ENCODE results near the gene TRAF1.
A peak's percentile ranks its signal among the peaks of the same experiment; 100 is the strongest.

The TRAF1 gene

DNA sequence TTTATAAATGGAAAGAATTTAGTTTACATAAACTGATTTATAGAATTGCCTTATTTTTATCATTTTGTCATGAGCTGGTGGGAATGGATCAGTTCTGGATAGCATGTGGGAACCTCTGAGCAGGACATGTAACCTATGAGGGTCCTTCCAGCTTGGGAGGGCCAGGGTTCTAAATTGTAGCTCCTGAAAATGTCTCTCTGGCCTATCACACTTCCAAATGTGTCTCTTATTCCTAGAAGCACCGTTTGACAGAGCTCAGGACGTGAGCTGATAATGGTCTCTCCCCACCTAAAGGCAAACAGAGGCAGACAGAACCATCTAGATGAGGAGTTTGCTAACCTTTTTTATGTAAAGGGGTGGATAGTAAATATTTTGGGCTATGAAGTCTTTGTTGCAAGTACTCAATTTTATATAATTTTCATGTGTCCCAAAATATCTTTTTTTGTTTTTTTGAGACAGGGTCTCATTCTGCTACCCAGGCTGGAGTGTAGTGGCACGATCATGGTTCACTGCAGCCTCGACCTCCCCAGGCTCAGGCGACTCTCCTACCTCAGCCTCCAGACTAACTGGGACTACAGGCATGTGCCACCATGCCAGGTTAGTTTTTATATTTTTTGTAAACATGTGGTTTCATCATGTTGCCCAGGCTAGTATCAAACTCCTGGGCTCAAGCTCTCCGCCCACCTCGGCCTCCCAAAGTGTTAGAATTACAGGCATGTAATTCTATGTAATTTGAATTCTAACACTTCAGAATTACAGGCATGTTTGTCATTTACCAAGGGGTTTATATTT lies 4.0 kb downstream of the TRAF1 start:
- DNase-seq = no peak

DNA sequence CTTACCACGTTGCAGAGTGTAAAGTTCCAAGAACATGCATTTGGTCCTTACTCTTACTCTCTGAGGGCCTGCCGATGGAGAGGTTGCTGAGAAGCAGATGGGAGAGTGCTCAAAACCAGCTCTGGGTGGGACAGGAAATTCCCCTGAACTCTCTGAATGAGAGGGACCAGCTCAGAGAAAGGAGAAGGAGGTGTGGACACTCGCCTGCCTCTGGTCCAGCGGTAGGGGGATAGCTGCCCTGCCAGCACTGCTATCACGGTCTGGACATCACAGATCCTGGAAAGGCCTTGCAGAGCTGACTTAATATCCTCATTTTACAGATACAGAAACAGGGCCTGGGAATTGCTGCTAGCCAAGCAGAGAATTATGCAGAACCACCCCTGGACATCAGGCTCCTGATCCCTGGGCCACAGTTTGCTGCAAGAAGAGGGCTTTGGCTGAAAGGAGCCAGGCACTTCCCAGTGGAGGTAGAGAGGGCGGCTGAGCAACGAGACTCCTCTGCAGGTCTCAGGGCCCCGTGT lies 4.9 kb downstream of the TRAF1 start:
- DNase-seq = no peak

DNA sequence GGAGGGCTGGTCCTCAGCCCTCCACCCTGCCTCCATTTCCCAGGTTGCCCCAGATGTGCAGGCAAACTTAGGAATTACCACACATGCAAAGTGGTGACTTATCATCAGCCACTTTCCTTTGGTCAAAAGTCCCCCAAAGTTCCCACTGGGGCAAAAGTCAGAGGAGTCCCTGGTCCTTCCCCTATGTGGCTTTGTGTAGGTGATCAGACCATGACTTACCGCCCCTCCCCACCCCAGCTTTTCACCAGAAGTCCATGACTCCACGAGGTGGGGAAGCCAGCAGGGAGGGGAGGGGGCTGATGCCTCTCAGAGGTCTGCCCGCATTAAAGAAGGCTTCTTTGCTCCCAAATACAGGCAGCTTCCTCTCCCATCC lies 5.8 kb downstream of the TRAF1 start:
- no peak for DNase-seq

DNA sequence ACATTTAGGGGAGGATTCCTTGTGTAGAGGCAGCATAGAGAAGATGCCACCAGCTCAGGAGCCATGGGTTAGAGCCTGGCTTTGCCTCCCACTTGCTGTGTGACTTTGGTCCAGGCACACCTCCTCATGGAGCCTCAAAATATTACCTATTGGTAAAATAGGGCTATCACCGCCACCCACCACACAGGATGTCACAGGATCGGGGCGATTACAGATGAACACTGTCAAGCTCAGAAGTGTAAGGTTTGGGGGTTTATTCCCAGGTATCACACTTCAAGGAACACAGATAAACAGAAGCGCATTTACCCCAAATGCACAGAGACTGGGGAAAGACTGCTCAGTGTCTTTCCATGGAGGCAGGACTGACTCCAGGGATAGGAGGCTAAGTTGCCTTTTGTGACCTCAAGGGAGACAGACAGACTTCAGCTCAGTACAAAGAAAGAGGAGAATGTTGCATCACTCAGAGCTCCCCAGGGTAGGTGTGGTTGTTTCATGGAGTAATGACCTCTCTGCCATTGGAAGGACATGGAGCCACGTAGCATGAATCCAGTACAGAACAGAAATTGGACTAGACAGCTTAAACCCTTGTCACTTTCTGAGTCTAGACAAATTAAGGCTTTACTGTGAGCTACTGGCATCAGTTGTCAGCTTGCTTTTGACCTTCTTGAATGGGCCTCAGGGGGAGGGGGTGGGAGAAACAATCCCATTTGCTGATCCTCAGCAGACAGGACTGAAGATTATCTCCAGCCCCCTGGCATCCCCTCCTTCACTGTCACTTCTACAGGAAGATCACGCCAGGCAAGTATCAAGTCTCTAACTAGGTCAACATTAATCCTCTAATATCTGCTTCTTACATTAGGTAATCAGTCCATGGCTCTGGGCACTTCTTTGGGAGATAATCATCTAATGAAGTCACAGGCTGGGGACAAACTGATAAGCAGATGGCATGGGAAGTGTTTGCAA lies 6.5 kb downstream of the TRAF1 start:
- DNase-seq = no peak

DNA sequence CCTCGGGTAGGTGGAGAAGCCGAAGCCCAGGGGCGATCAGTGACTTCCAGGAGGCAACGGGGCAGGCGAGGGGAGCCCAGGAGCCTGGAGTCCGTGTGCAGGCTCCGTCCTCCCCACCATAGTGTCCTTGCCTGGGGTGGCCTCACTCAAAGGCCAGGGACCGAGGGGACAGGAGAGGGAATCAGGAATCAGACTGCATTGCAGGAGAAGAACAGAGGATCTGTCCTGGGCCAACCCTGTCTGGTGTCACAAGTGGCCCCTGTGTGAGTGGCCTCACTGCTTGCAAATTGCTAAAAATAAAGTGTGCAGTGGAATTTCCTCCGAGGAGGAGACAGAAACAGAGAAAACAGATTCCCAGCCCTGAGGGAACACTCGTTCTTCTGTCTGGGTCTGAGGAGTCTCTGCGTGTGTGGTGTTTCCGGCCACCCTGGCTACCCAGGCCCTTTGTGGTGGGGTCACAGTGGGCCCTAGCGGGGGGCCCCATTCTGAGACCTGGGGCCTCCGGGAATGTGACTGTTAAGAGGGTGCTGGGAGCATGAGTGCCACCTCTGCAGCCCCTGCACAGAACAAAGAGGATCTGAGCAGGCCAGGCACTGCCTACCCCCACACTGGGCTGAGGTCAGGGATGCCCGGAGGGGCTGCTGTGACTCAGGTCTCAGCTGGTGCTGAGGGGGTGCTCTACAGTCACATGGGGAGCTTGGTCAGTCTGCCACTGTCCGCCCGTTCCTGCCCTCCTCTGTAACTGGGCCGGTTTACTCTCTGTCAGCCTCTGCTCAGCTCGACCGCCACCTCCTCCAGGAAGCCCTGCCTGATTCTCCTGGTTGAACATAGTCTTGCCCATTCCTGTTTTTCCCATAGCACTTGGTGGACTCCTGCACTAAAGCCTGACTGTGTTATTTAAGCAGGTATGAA lies 7.4 kb downstream of the TRAF1 start:
- DNase-seq = no peak

- DNase-seq = no peak
These were observed 8.4 kb downstream of the TRAF1 start for GRCh38 chr9:120917929-120918762.

DNA sequence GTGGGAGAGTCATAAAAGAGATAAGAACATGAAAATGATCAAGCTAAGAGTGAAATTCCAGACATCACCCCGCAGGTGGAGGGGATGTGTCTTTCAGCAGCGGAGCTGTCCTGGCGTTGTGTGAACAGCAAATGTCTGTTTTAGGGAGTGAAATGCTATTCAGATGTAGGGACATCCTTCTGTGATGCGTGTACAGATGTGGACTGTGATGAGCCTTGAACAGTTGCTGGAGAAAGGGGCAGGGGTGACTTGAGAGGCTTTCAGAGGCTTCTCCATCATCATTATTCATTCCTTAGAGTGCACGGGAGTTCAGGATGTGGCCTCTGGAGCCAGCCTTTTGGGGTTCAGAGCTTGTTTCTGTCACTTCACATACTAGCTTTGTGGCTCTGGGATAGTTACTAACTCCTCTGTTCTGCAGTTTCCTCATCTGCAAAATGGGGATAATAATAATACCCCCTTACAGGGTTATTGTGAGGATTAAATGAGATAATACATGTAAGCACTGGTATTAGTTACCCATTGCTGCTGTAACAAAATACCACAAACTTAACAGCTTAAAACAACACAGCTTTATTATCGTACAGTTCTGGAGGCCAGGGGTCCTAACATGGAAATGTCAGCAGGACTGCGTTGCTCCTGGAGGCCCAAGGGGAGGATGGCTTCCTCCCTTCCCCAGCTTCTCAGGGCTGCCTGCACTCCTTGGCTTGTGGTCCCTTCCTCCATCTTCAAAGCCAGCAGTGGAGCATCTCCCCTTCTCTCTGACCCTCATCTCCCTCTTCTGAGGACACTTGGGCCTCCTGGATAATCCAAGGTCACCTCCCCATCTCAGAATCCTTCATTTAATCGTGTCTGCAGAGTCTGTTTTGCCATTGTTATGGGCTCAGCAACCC lies 9.4 kb downstream of the TRAF1 start:
- no peak for DNase-seq

DNA sequence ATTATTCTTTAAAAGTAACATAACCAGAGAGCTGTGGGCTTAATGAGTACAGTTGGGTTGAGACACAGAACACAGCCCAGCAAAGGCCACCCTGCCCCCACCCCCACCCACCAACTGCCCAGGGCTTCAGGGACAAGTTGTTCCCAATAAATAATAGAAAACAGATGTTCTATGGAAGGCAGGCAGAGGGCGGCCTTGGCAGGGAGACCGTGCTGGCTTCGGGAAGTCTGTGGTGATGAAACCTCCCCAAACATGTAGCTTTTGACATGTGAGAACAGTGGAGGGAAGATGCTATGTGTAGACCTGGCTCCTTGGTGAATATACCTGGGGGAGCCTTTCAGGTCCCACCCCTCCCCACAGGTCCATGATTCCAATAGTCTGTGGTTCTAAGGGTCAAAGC lies 10.0 kb downstream of the TRAF1 start:
- DNase-seq = no peak

- peak; percentile 71 for DNase-seq
These were observed 10.6 kb downstream of the TRAF1 start for GRCh38 chr9:120915854-120916470.

DNA sequence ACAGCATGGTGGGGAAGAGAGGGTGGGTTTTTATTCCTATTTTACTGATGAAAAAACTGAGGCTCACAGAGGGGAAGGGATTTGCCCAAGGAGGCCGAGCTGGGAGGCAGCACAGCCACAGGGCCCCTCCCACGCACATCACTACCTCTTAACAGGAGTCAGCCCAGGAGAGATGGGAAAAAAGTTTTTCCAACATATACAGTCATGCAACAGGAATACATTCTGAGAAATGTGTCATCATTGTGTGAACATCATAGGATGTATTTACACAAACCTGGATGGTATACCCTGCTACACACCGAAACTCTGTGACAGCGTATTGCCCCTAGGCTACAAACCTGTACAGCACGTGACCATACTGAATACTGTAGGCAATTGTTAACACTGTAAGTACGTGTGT lies 11.6 kb downstream of the TRAF1 start:
- DNase-seq = no peak

DNA sequence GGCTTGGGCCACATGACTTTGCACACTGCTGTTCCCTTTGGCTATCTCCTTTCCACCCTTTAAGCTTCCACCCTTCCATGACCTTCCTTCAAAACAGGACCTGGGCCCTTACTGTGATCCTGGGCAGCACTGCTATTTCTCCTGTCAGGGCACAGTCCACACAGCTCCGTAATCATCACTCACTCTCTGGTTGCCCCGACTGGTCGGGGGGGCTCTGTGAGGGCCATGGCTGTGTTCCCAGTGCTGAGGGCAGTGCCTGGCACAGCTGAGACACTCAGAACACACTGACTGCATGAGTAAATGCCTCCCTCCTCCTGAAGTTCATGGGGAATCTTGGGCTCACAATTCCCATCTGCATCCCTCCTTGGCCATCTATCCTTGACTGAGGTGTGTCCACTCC lies 12.2 kb downstream of the TRAF1 start:
- no peak for DNase-seq

GRCh38 chr9:120913647-120914264 lies 12.8 kb downstream of the TRAF1 start:
- DNase-seq = no peak

DNA sequence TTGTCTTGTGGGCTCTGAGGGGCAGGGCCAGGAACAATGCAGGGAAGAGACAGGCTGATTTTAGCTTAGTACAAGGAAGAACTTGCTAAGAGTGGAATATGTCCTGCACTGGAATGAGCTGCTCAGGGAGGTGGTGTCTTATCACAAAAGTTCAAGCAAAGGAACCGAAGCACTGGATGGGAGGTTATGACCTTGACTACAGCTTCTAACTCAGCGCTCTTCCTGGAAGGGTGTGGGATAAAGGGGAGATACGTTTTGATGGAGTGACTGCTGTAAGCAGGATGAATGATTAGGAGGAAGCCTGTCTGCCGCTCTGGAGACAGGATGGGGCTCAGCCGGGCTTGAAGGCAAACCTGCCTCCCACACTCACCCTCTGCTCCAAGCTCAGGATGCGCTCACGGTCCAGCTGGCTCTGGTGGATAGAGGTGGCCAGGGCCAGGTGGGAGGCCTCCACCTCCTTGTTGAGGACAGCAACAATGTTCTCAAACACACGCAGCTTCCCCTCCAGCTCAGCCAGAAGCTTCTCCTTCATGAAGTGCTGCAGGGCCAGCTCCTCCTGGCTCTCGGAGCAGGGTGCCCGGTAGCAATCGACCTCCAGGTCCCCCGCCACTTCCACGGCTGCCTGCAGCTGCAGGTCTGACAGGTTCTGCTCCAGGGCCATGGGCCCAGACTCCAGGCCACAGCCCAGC lies 13.5 kb downstream of the TRAF1 start:
- DNase-seq = no peak

- DNase-seq = no peak
These were observed 15.2 kb downstream of the TRAF1 start for GRCh38 chr9:120911295-120911837.

- DNase-seq = no peak
These were observed 16.0 kb downstream of the TRAF1 start for GRCh38 chr9:120910643-120911042.

GRCh38 chr9:120909904-120910303 lies 16.7 kb downstream of the TRAF1 start:
- DNase-seq = peak; percentile 69

DNA sequence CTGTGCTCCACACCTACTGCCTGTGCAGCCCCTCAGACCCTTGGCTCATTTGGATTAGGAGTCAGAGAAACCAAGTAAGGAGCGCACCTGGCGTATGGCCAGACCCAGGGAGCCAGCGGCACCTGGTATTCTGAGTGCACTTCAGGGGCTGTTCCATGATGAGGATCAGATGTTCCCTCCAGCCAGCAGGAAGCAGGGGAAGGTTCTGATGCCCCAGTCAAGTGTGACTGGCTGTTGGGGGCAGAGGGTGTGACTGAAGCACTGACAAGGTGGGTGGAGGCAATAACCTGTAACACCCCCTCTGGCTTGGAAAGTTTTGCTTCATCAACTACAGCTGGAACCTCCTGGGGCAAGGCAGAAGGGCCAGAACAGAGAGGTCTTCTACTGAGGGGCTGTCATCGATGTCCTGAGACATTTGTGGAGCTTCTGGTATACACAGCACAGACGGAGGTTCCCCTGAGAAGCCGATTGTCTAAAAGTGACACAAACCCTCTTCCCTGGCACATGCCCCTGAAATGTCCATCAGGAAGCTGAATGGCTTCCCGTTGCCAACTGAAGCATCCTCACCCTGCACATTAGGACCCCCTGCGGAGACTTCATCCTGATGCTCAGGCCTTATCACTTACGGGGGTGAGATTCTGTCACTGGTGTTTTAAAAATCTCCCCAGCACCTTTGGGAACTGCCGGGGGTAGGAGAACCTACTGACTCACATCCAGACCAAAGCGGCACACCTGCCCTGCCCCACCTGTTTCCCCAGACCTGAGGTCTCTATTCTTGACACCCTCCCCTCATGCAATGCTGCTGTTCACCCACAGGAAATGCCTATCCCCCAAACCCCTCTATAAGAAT lies 21.1 kb downstream of the TRAF1 start:
- no peak for DNase-seq

- no peak for DNase-seq
These were observed 21.7 kb downstream of the TRAF1 start for GRCh38 chr9:120904978-120905301.
